Trophoblast cell (in vitro differentiated cells and primary cell): ENCODE data around the gene DIAPH3.

Experiments used
- DNase-seq, 2 donors: peaks; one replicate each; pipeline ENCODE4 v3.0.0-alpha.2; 2016
- H2AFZ ChIP-seq: 2 replicates; pipeline ENCODE4 v1.6.1; 2013; ENCODE audit warnings: low read length, moderate library complexity, mild to moderate bottlenecking; ENCODE audit not compliant: insufficient read depth, poor library complexity
- H2AK5ac ChIP-seq: 2 replicates; pipeline ENCODE4 v1.6.1; 2013; ENCODE audit warnings: mild to moderate bottlenecking, low read length
- H2BK120ac ChIP-seq: 2 replicates; pipeline ENCODE4 v1.6.1; 2013; ENCODE audit warnings: low read length, mild to moderate bottlenecking, moderate library complexity; ENCODE audit not compliant: insufficient read depth, poor library complexity
- H2BK12ac ChIP-seq: 2 replicates; pipeline ENCODE4 v1.6.1; 2013; ENCODE audit warnings: mild to moderate bottlenecking, low read length, moderate library complexity
- H2BK5ac ChIP-seq: 2 replicates; pipeline ENCODE4 v1.6.1; 2013; ENCODE audit warnings: low read length, low read depth, moderate library complexity, mild to moderate bottlenecking; ENCODE audit not compliant: poor library complexity
- H3K14ac ChIP-seq: 2 replicates; pipeline ENCODE4 v1.6.1; 2013; ENCODE audit warnings: mild to moderate bottlenecking, low read length
- H3K18ac ChIP-seq: 2 replicates; pipeline ENCODE4 v1.6.1; 2013; ENCODE audit warnings: mild to moderate bottlenecking, low read length
- H3K23ac ChIP-seq: 2 replicates; pipeline ENCODE4 v1.6.1; 2013; ENCODE audit warnings: low read length
- H3K27ac ChIP-seq: 2 replicates; pipeline ENCODE4 v1.5.1; 2013; ENCODE audit warnings: low read depth, mild to moderate bottlenecking, inconsistent platforms, low read length, moderate library complexity
- H3K27me3 ChIP-seq: 2 replicates; pipeline ENCODE4 v1.6.1; 2013; ENCODE audit warnings: inconsistent platforms, mild to moderate bottlenecking, low read length, moderate library complexity; ENCODE audit not compliant: insufficient read depth
- H3K36me3 ChIP-seq, 2 experiments: 1 replicate in 1 of 2; 2 replicates in 1 of 2; pipeline ENCODE4 v1.6.1; 2013; ENCODE audit warnings: low read length in 2 of 2, mild to moderate bottlenecking in 2 of 2, moderate library complexity in 1 of 2; ENCODE audit not compliant: insufficient read depth in 2 of 2, control insufficient read depth in 1 of 2
- H3K4ac ChIP-seq: 2 replicates; pipeline ENCODE4 v1.6.1; 2013; ENCODE audit warnings: low read depth, mild to moderate bottlenecking, low read length, moderate library complexity
- H3K4me1 ChIP-seq, 2 experiments: 1 replicate in 1 of 2; 2 replicates in 1 of 2; pipeline ENCODE4 v1.6.1; 2013; ENCODE audit warnings: low read length in 2 of 2, mild to moderate bottlenecking in 2 of 2, moderate library complexity in 1 of 2; ENCODE audit not compliant: insufficient read depth in 2 of 2, control insufficient read depth in 1 of 2
- H3K4me2 ChIP-seq: 2 replicates; pipeline ENCODE4 v1.6.1; 2013; ENCODE audit warnings: inconsistent platforms, mild to moderate bottlenecking, low read length, moderate library complexity
- H3K4me3 ChIP-seq: 2 replicates; pipeline ENCODE4 v1.5.1; 2013; ENCODE audit warnings: mild to moderate bottlenecking, low read depth, low read length, inconsistent platforms
- H3K79me1 ChIP-seq: one replicate; pipeline ENCODE4 v1.6.1; 2013; ENCODE audit warnings: low read length
- H3K79me2 ChIP-seq: 2 replicates; pipeline ENCODE4 v1.6.1; 2013; ENCODE audit warnings: low read length, mild to moderate bottlenecking; ENCODE audit not compliant: control insufficient read depth, insufficient read depth, poor library complexity
- H3K9ac ChIP-seq: 2 replicates; pipeline ENCODE4 v1.6.1; 2013; ENCODE audit warnings: mild to moderate bottlenecking, low read length
- H3K9me3 ChIP-seq: 2 replicates; pipeline ENCODE4 v1.6.1; 2013; ENCODE audit warnings: low read depth, mild to moderate bottlenecking, control low read depth, inconsistent platforms, low read length; ENCODE audit not compliant: insufficient read depth
- H4K12ac ChIP-seq: 2 replicates; pipeline ENCODE4 v1.6.1; 2013; ENCODE audit warnings: low read depth, mild to moderate bottlenecking, low read length, moderate library complexity
- H4K8ac ChIP-seq: 2 replicates; pipeline ENCODE4 v1.6.1; 2013; ENCODE audit warnings: low read depth, mild to moderate bottlenecking, low read length, moderate library complexity
- H4K91ac ChIP-seq: one replicate; pipeline ENCODE4 v1.6.1; 2013; ENCODE audit warnings: low read depth, mild to moderate bottlenecking, low read length, moderate library complexity
- WGBS: extraction: QIAGEN DNeasy Blood & Tissue Kit; methylation state at CpG from one replicate; pipeline ENCODE4 v1.1.7; 2013; ENCODE audit warnings: missing lambda C conversion rate; ENCODE audit not compliant: insufficient read length, insufficient coverage; ENCODE audit errors: extremely low coverage; 5-methylcytosine and 5-hydroxymethylcytosine counted together

Gene DIAPH3

DNA sequence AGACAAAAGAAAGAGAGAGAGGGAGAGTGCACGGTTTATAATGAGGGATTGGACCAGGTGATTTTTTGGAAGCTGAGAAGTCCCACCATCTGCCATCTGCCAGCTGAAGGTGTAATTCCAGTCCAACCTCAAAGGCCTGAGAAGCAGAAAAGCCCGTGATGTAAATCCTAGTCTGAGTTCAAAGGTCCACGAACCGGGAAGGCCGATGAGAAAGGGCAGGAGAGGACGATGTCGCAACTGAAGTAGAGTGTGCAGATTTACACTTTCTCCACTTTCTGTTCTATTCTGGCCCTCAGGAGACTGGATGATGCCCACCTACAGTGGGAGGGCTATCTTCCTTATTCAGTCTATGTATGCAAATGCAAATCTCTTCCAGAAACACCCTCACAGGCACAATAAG lies 500.0 kb downstream of the DIAPH3 start:
- WGBS, result no CpG with 5 or more reads among the region's 7 CpGs
- H3K23ac ChIP-seq, result no peak overlapping the region

DNA sequence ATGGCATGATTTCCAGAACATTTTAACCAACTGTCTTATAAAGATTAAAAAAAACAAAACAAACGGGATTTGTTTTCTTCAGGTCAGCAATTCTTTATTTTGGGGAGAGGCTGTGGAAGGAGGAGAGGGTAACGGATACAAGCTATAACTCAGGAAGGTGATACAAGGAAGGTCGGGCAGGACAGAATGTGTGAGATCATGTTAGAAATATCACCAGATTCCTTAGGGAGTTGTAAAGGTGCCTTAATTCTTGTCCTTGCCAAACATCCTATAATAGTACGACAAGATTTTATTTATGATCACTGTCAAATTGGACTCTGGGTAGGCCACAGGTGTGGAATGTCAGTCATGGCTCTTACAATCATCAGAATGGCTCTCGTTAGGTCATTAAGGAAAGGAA lies 503.1 kb downstream of the DIAPH3 start:
- no peak overlapping the region for H3K4ac ChIP-seq
- no peaks in the 10 kb centered on the region for H3K27me3 ChIP-seq
- H3K79me2 ChIP-seq, result no peaks in the 10 kb centered on the region
- no peak overlapping the region for H3K4me2 ChIP-seq
- H2AK5ac ChIP-seq, result no peak overlapping the region
- no peak overlapping the region for H4K8ac ChIP-seq
- DNase-seq, result no peak
- peaks cover 0 to 2% of the 10 kb centered on the region in 2 experiments for H3K36me3 ChIP-seq
- no peak overlapping the region for H3K9ac ChIP-seq
- WGBS, result no CpG with 5 or more reads among the region's 5 CpGs
- no peak overlapping the region for H2BK5ac ChIP-seq
- no peak overlapping the region for H2AFZ ChIP-seq
- H2BK12ac ChIP-seq, result no peak overlapping the region
- no peak overlapping the region for H2BK120ac ChIP-seq
- H3K14ac ChIP-seq, result no peak overlapping the region
- H3K9me3 ChIP-seq, result no peaks in the 10 kb centered on the region
- H3K23ac ChIP-seq, result no peak overlapping the region
- no peak overlapping the region for H4K91ac ChIP-seq
- no peak overlapping the region for H3K18ac ChIP-seq
- H4K12ac ChIP-seq, result no peak overlapping the region
- peaks cover 0 to 2% of the 10 kb centered on the region in 2 experiments for H3K4me1 ChIP-seq
- no peak overlapping the region for H3K27ac ChIP-seq
- H3K4me3 ChIP-seq, result no peak overlapping the region
- H3K79me1 ChIP-seq, result no peaks in the 10 kb centered on the region

More for the DNA sequence above, 500.0 kb downstream of the DIAPH3 start:
- no peaks in the 10 kb centered on the region for H3K27me3 ChIP-seq
- H3K18ac ChIP-seq, result no peak overlapping the region
- no peaks in the 10 kb centered on the region for H3K79me1 ChIP-seq
- H2BK5ac ChIP-seq, result no peak overlapping the region
- no peak for DNase-seq
- H2BK120ac ChIP-seq, result no peak overlapping the region
- no peak overlapping the region for H4K91ac ChIP-seq
- H3K9ac ChIP-seq, result no peak overlapping the region
- H2BK12ac ChIP-seq, result no peak overlapping the region
- H3K27ac ChIP-seq, result no peak overlapping the region
- H3K9me3 ChIP-seq, result no peaks in the 10 kb centered on the region
- H3K4ac ChIP-seq, result no peak overlapping the region
- no peak overlapping the region for H2AFZ ChIP-seq
- no peak overlapping the region for H3K4me2 ChIP-seq
- peaks cover 0 to 2% of the 10 kb centered on the region in 2 experiments for H3K4me1 ChIP-seq
- H3K79me2 ChIP-seq, result no peaks in the 10 kb centered on the region
- H4K8ac ChIP-seq, result no peak overlapping the region
- H3K36me3 ChIP-seq, result peaks cover 0 to 2% of the 10 kb centered on the region in 2 experiments
- no peak overlapping the region for H2AK5ac ChIP-seq
- no peak overlapping the region for H3K4me3 ChIP-seq
- H3K14ac ChIP-seq, result no peak overlapping the region
- H4K12ac ChIP-seq, result no peak overlapping the region

GRCh38 chr13:59659981-59660380 lies 503.7 kb downstream of the DIAPH3 start:
- Histone ChIP-seq H3K18ac (no peak overlapping the region), H3K9me3 (no peaks in the 10 kb centered on the region), H3K27me3 (no peaks in the 10 kb centered on the region), H3K23ac (no peak overlapping the region), H2AFZ (no peak overlapping the region), H3K4me2 (no peak overlapping the region), H2BK120ac (no peak overlapping the region), H3K36me3 (peaks cover 0 to 2% of the 10 kb centered on the region in 2 experiments), H4K91ac (no peak overlapping the region), H3K9ac (no peak overlapping the region), H3K79me2 (no peaks in the 10 kb centered on the region), H2BK5ac (no peak overlapping the region), H3K79me1 (no peaks in the 10 kb centered on the region), H2BK12ac (no peak overlapping the region), H3K4me1 (peaks cover 0 to 2% of the 10 kb centered on the region in 2 experiments), H4K12ac (no peak overlapping the region), H3K14ac (no peak overlapping the region), H2AK5ac (no peak overlapping the region), H4K8ac (no peak overlapping the region), H3K4me3 (no peak overlapping the region), H3K4ac (no peak overlapping the region), H3K27ac (no peak overlapping the region)
- WGBS, result no CpG with 5 or more reads among the region's 5 CpGs
- no peak for DNase-seq

DNA sequence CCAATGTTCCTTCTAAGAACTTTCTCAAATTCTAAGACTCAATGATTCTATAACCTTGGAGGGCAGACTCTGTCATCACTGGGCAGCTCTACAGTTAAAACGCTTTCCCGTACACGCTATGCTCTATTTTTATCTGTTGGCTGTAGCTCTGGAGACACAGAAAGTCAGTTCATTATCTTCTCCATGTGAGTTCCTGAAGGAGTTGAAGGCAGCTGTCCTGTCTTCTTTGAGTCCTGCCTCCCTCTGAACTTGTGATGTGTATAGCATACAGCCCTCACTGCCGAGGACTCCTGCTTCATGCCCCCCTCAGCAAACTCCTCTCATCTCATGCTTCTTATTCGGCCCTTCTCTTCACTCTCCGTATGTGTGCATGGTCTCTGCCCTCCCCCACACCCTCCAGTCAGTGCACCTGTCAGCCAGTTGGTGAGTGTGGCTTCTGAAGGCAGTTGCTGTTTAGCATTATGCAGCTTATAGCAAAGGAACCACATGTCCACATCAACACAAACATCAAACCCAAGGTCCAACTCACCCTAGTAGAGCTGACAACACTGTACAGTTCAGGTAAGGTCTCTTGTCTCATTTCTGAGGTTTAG lies 504.9 kb downstream of the DIAPH3 start:
- H3K9ac ChIP-seq, result no peak overlapping the region
- no peak overlapping the region for H3K4me2 ChIP-seq
- H2BK120ac ChIP-seq, result no peak overlapping the region
- no peak overlapping the region for H3K4me3 ChIP-seq
- H3K23ac ChIP-seq, result no peak overlapping the region
- no peaks in the 10 kb centered on the region for H3K27me3 ChIP-seq
- no peak overlapping the region for H2AK5ac ChIP-seq
- H4K8ac ChIP-seq, result no peak overlapping the region
- no peak overlapping the region for H2AFZ ChIP-seq
- no peak overlapping the region for H3K4ac ChIP-seq
- H3K79me1 ChIP-seq, result no peaks in the 10 kb centered on the region
- H4K91ac ChIP-seq, result no peak overlapping the region
- peaks cover 0 to 2% of the 10 kb centered on the region in 2 experiments for H3K36me3 ChIP-seq
- no peaks in the 10 kb centered on the region for H3K79me2 ChIP-seq
- H3K18ac ChIP-seq, result no peak overlapping the region
- H4K12ac ChIP-seq, result no peak overlapping the region
- WGBS, result no CpG with 5 or more reads among the region's 6 CpGs
- DNase-seq, result no peak
- H3K4me1 ChIP-seq, result no peaks in the 10 kb centered on the region
- no peak overlapping the region for H2BK12ac ChIP-seq
- no peaks in the 10 kb centered on the region for H3K9me3 ChIP-seq
- no peak overlapping the region for H3K14ac ChIP-seq
- H3K27ac ChIP-seq, result no peak overlapping the region
- H2BK5ac ChIP-seq, result no peak overlapping the region
